ENCODE data around the gene PLCB4.

The PLCB4 gene

DNA sequence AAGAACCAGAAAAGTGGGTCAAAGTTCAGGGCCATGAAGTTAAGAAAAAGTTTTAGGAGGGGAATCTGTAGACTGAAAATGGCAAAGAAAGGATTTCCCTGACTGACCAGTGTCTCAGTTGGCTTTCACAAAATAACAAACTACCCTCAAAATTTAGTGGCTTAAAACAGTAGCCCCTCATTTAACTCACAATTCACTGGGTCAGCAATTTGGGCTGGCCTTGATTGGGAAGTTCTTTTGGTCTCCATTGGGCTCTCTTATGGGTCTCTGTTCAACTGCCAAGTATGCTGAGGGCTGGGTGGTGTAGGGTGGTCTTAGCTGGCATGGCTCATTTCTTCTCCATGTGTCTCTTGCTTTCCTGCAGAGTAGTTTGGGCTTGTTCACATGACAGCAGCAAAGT lies 161.5 kb downstream of the PLCB4 start:
- DNase-seq: no peak

GRCh38 chr20:9233804-9234203 lies 164.9 kb downstream of the PLCB4 start:
- DNase-seq: no peak

DNA sequence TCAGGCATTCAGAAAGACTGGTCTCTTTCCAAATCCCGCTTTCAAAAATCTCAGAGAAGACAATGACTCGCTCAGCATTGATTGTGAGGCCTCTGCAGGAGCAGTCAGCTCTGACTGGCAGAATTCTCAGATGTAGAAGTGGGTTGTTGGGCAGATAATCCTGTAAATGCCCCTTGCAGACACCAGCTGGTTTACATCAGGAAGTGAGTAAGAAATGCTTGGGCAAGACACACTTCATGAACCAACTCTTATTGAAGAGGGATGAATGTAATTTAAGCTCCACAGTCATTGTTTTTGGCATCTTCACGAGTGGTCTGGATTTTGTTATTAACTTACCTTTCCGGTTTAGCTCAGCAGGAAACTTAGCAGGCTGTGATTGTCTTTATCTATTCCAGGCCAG lies 166.6 kb downstream of the PLCB4 start:
- DNase-seq: peak; percentile 57

- no peak for DNase-seq
Observed at GRCh38 chr20:9236458-9236857, 167.6 kb downstream of the PLCB4 start.

DNA sequence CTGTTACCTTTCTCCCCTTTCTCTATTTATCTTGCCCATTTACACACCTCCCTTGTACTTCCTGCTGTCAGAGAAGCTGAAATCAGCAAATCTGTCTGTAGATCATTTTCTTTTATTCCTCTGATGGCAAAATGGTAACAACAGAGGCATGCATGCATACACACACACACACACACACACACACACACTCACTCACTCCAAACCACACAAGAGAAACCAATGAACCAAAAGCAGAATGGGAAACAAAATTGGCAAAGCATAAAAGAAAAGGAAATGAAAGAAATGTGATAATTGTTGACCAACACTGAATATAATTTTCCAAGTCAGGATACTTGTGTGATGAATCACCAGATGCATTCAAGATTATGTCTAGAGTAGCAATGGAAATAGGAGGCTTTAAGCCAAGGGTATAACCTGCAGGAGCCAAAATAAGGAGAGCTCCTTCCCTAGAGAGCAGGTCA lies 172.4 kb downstream of the PLCB4 start:
- DNase-seq: peak; percentile 86

DNA sequence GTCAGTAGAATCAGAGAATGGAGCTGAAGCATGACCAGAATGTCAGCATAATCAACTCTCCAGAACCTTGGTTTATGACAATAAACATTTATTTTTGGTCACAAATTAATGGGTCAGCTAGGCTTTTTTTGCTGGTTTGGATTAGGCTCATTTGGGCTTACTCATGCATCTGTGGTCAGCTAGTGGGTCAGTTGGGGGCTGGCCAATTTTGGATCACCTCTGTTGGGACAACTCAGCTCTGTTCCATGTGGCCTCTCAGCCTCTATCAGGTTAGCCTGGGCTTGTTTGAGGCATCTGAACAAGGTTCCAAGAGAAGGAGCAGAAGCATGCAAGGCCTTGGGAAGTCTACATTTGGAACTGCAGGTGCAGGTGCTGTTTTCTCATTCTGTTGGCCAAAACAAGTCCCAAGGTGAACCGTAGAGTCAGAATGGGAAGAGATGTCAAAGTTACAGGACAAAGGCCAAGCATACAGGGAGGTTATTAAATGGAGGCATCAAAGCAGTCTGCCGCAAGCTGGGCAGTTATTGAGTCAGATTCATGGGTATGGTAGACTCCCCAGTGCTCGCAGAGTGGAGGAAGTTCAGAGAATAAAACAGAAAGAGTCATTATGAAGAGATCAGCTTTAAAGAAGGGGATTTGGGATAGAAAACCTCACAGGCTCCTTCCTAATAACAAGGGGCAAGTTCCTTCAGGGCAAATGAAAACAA lies 173.0 kb downstream of the PLCB4 start:
- DNase-seq: peak; percentile 46

DNA sequence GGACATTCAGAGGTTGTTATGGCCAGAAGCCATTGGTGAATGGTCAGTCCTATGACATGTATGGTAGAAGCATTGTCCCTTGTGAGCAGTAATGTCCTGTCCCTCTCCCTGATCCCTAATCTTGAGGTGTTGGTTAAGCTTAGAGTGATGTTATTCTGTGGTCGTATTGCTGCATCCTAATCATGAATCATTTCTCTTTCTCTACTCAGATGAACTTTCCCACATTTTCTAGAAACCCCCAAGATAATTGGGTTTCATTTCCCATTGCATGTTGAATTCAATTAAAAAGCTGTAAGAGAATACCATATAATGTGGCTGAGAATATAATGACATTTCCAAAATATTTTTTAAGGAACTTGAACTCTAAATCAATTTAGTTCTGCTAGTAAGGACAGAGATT lies 175.1 kb downstream of the PLCB4 start:
- no peak for DNase-seq

DNA sequence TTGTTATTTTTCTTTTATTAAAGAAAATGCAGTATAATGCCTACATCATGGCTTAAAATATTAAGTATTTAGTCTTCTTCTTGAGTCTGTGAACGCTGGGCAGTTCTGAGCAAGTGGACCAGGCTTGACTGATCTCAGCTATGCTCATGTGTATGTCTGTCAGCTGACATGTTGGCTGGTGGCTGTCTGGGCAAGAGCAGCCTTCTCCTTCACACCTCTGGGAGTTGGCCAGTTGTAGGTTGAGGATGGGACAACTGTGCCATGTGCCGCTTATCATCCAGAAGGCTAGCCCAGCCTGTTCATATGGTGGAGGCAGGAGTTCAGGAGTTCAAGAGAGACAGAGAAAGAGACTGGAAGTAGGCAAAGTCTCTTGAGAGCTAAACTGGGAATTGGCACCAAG lies 175.9 kb downstream of the PLCB4 start:
- DNase-seq: no peak

DNA sequence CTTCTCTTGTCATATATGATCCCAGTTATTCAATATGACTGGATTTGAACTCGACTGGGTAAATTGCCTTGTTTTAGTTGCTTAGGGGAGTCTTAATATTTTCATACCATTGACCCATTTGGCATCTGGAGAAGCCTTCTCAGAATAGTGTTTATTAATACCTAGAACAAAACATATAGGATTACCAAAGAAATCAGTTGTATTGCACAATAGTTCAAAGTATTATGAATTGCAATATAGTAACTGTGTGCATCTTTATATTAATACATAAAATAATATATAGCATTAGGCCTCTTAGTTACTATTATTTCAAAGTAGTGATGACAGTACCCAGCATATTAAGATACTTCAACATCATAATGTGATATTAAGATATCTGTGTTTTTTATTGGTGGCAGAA lies 177.8 kb downstream of the PLCB4 start:
- no peak for DNase-seq

DNA sequence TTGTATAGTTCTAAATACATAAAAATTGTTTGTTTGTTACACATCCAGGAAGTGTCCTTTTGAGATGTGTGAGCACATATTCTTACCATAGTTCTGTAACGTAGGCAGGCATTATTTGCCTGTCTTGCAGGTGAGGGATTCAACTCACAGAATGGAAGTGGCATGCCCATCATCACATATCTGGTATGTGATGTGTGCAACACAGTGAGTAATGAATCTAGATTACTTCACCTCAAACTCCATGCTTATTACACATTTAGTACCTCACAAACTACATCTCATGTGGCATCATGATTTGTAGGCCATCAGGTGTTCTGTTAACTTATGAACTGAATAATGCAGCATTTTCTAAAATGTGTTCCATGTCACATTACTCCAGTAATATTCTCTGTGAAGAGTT lies 181.6 kb downstream of the PLCB4 start:
- DNase-seq: no peak

GRCh38 chr20:9253006-9253539 lies 184.2 kb downstream of the PLCB4 start:
- no peak for DNase-seq

- DNase-seq: no peak
Observed at GRCh38 chr20:9255171-9255570, 186.3 kb downstream of the PLCB4 start.

- no peak for DNase-seq
Observed at GRCh38 chr20:9256393-9256792, 187.5 kb downstream of the PLCB4 start.

DNA sequence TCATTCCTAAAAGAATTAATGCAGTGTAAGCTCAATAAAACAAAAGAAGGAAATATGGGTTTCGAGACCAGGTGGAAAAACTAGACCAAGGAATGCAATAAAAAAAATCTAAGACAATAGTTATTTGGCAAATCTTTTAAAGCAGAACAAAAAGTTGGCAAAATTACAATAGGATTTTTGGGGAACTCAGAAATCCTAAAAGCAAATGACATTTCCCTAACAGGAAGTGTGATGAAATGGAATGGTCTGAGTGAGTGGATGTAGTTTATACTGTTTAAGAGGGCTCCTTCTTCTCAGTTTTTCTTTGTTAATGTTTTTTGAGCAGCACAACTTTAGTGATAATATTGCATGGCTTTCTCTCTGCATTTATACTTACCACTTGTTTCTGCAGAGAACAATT lies 190.0 kb downstream of the PLCB4 start:
- DNase-seq: no peak

DNA sequence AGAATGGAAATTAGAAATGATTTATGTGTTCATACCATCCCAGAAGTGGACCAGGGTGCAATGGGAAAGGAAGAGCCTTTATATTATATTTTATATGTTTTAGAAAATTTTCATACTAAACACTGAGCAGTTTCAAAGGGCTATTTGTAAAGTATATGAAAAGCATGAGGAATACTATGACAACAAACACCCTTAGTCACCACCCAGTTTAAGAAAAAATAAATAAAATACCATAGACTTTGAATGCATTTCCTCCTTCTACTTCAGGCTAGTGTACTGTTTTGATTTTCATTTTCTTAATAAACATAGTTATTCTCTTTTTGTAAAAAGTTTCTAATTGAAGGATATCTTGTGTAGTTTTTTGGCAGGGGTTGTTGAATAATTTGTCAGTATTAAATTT lies 191.1 kb downstream of the PLCB4 start:
- DNase-seq: no peak

DNA sequence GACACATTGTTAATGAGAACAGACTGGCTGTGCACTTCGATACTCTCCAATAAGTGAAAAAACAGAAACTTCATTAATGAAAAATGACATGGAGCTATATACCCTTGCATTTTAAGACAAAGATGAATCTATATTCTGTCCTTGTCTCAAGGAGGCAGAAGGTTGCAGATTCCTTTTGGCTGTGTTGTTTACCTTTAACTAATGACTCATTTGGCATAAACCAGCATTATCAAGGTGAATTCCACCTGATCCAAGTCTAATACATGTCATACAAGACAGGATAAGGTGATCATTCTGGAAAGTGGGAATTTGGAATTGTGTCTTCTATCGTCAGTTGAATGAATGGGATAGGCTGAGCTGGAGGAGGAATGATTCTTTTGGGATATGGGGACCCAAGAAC lies 192.9 kb downstream of the PLCB4 start:
- DNase-seq: no peak

DNA sequence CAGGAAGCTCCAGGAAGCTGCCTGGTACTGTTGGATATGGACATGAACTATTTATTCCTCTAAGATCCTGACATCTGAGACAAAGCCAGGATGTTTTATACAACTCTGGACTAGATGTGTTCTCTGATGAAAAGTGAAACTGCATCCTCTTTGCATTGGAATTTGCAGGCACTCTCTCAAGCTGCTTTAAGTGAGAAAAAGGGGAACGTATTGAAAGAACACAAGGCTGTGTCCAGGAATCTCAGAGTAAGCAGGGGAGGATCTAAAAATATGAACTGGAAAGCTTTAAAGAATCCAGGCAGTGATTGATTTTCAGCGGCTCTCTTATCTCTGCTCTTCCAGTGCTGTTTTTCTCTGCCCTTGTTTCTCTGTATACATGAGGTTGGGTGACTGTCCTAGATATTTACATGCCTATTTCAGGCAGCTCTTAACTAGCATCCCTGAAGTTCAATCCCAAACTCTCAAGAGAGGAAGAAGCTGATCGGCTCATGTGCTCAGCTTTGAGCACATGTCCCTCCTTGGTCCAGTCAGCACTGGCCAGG lies 193.8 kb downstream of the PLCB4 start:
- DNase-seq: no peak

DNA sequence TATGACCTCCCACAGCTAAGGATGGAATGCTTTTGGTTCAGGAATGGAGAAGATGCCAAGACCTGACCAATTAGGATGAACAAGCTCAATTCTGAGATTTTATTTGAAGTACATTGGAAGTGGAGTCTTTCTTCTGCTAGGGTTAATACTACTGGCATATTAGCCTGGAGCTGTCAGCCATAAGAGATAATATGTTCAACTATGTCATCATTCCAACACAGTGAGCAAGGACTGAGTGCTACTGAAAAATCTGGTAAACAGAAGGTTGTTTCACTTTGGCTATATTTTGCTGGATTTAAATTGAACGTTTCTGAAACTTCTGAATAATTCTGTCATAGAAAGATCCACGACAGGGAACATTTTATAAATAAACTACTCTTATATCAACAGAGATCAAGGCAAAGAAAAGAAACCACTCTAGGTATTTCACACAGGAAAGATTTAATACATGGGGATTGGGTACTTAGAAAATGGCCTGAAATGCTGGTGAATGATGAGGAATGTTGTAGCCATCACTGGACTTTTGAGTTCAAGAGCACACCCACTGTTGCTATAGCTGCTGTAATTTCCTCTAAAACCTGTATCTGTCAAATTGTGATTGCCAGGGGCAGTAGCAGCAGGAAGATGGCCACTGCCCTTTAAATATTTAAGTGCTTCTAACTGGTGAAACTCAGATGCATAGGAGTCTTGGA lies 200.5 kb downstream of the PLCB4 start:
- DNase-seq: peak; percentile 34

DNA sequence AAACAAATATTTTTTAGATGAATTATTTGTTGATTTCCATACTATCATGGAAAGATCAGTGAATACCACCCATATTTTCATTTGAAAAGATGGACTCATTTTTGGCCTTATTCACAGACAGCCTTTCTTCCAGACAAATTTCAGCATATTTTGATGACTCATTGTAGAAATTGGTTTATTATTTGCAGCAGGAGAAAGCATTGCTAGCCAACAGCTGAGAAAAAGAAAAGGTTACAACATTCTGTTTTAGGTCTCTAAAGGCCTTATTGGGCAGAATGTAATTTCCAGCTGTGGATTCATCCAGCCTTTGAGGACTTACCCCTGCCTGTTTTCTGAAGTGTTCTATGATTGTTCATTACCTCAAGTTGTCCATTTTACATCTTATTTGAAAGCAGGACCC lies 201.9 kb downstream of the PLCB4 start:
- DNase-seq: peak; percentile 86

DNA sequence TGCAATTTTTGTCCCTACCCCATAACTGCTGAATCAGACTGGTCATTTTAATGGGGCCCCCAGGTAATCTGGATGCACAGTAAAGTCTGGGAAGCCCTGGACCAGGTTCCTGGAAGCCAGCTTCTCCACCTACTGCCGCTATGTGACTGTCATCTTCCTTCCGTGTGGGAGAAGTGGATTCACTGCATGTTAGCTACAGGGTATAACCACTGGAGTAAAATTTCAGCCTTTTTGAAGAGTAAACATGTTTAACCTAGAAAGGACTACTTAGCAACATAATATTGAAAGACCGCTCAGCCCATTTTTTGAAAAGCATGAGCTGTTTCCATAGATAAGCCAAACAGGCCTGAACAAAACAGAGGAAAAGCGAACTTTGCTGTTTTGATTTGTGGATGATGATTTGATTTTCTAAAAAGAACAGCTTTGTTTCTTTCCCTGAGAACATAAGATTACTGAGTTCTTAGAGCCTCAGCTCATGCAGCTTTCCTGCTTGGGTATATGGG lies 208.1 kb downstream of the PLCB4 start:
- DNase-seq: no peak

- no peak for DNase-seq
Observed at GRCh38 chr20:9279918-9280401, 211.1 kb downstream of the PLCB4 start.

DNA sequence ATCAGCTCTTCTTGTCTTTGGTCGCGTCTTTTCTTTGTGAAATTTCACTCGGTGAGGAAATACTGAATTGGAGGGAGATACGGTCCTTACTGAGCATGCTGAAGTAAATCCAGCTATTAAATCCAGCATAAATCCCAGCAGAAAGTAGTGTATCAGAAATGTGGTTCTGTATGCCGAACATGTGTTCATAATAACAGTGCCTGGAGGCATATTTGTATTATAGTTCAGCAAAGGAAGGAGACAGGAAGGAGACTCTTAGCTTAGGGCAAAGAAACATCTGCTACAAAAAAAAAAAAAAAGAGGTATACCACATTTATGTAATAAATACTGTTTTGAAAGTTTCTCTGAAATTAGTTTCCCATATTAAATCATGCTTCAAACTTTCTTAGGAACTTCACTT lies 211.8 kb downstream of the PLCB4 start:
- DNase-seq: peak; percentile 36

DNA sequence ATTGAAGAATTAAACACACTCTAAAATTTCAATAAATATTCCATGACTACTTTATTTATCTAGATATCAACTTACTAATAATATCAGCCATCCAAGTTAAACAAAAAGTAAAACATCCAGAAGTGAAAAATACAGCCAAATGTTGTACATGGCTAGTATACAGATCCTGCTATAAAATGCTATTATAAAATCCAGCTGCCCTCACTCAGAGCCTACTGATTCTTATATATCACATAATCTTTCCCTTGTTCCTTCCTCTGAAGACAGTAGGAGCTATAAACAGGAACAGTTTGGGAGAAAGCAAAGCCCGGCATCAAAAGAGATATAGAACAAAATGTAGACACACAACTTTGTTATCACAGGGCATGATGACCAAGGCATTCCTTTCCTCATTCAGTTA lies 212.9 kb downstream of the PLCB4 start:
- no peak for DNase-seq

GRCh38 chr20:9285617-9286016 lies 216.7 kb downstream of the PLCB4 start:
- no peak for DNase-seq
